Tibial nerve (tissue), 4 donors: ENCODE data around the gene AFF3. TPM values are rescaled to one million over a fixed set of nuclear protein-coding genes. Genes with fewer than 3 reads are reported as not detected.

Experiments
- DNase-seq, 2 donors: peaks; one replicate each; pipeline ENCODE4 v3.0.0-alpha.2; 2019; ENCODE audit warnings: low spot score in 2 of 2
- H3K27ac ChIP-seq, 4 donors: fragments of 200-600 bp; sonication (generic) in 3 of 4; one replicate each; pipeline ENCODE4 v1.5.1; 2017 to 2019; ENCODE audit warnings: mild to moderate bottlenecking in 1 of 4
- H3K27me3 ChIP-seq, 2 donors: fragments of 200-600 bp; sonication (generic) in 1 of 2; one replicate each; pipeline versions ENCODE4 v1.5.1 to v1.6.0; 2017 to 2019
- H3K36me3 ChIP-seq, 3 donors: fragments of 200-600 bp; sonication (generic); one replicate each; pipeline ENCODE4 v1.5.1; 2018 to 2019
- H3K4me1 ChIP-seq, 4 donors: fragments of 200-600 bp; sonication (generic) in 3 of 4; one replicate each; pipeline ENCODE4 v1.5.1; 2017 to 2019
- H3K4me3 ChIP-seq, 4 donors: fragments of 200-600 bp; sonication (generic) in 3 of 4; one replicate each; pipeline ENCODE4 v1.5.1; 2017 to 2019; ENCODE audit warnings: mild to moderate bottlenecking in 1 of 4, moderate library complexity in 1 of 4
- H3K9me3 ChIP-seq, 4 donors: fragments of 200-600 bp; sonication (generic) in 3 of 4; one replicate each; pipeline ENCODE4 v1.5.1; 2017 to 2019
- EP300 ChIP-seq, 2 donors: sonication (generic); formaldehyde crosslinking; IDR thresholded peaks; one replicate each; pipeline ENCODE4 v1.6.1; 2017; ENCODE audit warnings: antibody characterized with exemption in 2 of 2, mild to moderate bottlenecking in 1 of 2
- POLR2A ChIP-seq, 2 donors: fragments of 450-650 bp; IDR thresholded peaks; one replicate each; pipeline ENCODE4 v1.6.1; 2017; ENCODE audit warnings: antibody characterized with exemption in 2 of 2, mild to moderate bottlenecking in 2 of 2, moderate library complexity in 2 of 2
- WGBS, 2 donors: methylation state at CpG; one replicate each; pipeline ENCODE4 v1.1.5; 2018; 5-methylcytosine and 5-hydroxymethylcytosine counted together
- total RNA-seq, 4 donors: library from RNA; depleted of rRNA; stranded (reverse); fragments of >200 nt; gene quantifications; one replicate each; pipeline ENCODE4 v1.1.0, GENCODE V29; 2016
- TF ChIP-seq, protein P1 (sequence below), 5 experiments: fragments of 200-600 bp in 3 of 5; fragments of 450-650 bp in 2 of 5; sonication (generic) in 3 of 5; IDR thresholded peaks; one replicate each; pipeline ENCODE4 v1.5.1; 2016 to 2019; ENCODE audit warnings: antibody characterized with exemption in 5 of 5, mild to moderate bottlenecking in 3 of 5, moderate library complexity in 2 of 5

The AFF3 gene
- total RNA-seq, 4 donors from 2014 or later, result 7.2 to 36.0 (median 21.4) TPM

DNA sequence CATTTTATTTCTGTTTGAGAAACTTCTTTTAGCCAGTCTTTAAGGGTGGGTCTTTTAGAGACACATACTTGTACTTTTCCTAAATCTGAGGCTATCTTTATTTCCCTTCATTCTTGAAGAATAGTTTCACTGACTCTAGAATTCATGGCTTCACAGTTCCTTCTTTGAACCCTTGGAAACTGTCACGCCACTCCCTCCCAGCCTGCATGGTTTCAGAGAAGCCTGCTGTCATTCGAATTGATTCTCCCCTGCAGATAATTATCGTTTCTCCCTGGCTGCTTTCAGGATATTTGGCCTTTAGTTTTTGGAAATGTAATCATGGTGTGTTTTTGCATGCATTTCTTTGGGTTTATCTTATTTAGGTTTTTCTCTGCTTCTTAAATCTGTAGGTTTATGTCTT is 580.6 kb downstream of the AFF3 start:
- no peaks in the 10 kb centered on the region for H3K9me3 ChIP-seq
- H3K4me1 ChIP-seq, result peaks cover 0 to 5% (median 0%) of the 10 kb centered on the region in 4 donors
- no peak overlapping the region for H3K27ac ChIP-seq
- no peak overlapping the region for H3K4me3 ChIP-seq
- no peak for DNase-seq
- TF ChIP-seq EP300 (IDR thresholded peaks at IDR 0.05) (no peak), POLR2A (IDR thresholded peaks at IDR 0.05) (no peak)
- TF ChIP-seq, protein P1, sequence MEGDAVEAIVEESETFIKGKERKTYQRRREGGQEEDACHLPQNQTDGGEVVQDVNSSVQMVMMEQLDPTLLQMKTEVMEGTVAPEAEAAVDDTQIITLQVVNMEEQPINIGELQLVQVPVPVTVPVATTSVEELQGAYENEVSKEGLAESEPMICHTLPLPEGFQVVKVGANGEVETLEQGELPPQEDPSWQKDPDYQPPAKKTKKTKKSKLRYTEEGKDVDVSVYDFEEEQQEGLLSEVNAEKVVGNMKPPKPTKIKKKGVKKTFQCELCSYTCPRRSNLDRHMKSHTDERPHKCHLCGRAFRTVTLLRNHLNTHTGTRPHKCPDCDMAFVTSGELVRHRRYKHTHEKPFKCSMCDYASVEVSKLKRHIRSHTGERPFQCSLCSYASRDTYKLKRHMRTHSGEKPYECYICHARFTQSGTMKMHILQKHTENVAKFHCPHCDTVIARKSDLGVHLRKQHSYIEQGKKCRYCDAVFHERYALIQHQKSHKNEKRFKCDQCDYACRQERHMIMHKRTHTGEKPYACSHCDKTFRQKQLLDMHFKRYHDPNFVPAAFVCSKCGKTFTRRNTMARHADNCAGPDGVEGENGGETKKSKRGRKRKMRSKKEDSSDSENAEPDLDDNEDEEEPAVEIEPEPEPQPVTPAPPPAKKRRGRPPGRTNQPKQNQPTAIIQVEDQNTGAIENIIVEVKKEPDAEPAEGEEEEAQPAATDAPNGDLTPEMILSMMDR (IDR thresholded peaks at IDR 0.05), result no peak
- 69 to 78% methylated on average over 3 of the region's 3 CpGs for WGBS, 2 donors
- H3K36me3 ChIP-seq, result no peaks in the 10 kb centered on the region
- H3K27me3 ChIP-seq, result no peaks in the 10 kb centered on the region

DNA sequence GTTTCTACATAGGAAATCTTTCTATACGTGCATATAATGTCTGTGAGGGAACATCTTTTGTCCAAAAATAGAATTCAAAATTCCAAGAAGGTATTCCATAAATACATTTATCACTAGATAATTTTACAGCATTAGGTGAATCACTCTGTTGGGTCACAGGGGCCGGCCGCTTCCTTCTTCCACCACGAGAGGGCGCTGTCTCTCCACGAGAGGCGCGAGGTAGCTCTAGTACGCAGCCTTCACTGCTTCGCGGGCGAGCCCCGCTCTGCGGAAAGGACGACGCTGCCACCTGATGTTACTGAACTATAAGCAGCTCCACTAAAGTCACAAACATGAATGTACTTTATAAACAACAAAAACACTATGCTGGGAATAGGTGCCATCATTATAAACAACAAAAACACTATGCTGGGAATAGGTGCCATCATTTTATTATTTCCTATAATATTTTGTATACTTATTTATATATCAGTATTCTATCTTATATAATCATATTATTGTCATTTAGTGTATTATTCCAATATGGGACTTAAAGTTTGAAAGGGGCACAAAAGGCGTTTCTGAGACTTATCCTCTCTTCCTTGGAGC is 583.2 kb downstream of the AFF3 start:
- Histone ChIP-seq H3K9me3 (no peaks in the 10 kb centered on the region), H3K4me3 (no peak overlapping the region), H3K36me3 (peaks cover 0 to 4% (median 0%) of the 10 kb centered on the region in 3 donors), H3K27ac (no peak overlapping the region), H3K27me3 (no peaks in the 10 kb centered on the region), H3K4me1 (peaks cover 0 to 5% (median 0%) of the 10 kb centered on the region in 4 donors)
- peak; percentile 85 to 97 for DNase-seq
- WGBS, 2 donors, result 4 to 5% methylated on average over 17 of the region's 17 CpGs
- TF ChIP-seq POLR2A (IDR thresholded peaks at IDR 0.05), result no peak
- TF ChIP-seq, protein P1 (IDR thresholded peaks at IDR 0.05), result peak; percentile 91 to 99 (median 94)
- TF ChIP-seq EP300 (IDR thresholded peaks at IDR 0.05), result no peak

DNA sequence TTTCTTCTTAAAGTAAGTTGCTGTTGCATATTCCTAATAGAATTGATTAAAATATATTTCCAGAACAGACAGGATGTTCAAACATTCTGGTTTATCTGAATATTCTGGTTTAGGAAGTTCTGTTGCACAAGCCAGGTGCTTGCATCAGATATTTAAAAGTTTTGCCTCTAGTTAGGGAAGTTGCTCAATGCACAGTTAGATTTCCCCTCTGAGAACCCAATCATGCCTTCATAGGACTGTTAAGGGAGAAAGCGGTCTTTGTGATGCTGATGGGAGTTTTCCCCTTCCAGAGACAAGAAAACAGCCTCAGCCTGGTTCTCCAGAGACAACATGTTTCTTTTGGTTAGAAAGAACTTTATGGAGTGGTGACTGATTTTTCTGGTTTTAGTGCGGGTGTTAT is 587.0 kb downstream of the AFF3 start:
- Histone ChIP-seq H3K9me3 (no peaks in the 10 kb centered on the region), H3K36me3 (peaks cover 0 to 38% (median 0%) of the 10 kb centered on the region in 3 donors), H3K4me3 (no peak overlapping the region), H3K27ac (no peak overlapping the region), H3K27me3 (no peaks in the 10 kb centered on the region), H3K4me1 (peaks cover 0 to 5% (median 0%) of the 10 kb centered on the region in 4 donors)
- no peak for DNase-seq
- TF ChIP-seq, protein P1 (IDR thresholded peaks at IDR 0.05), result no peak
- no peak for TF ChIP-seq EP300 (IDR thresholded peaks at IDR 0.05)
- TF ChIP-seq POLR2A (IDR thresholded peaks at IDR 0.05), result no peak
- 78 to 79% methylated on average over 2 of the region's 2 CpGs for WGBS, 2 donors

DNA sequence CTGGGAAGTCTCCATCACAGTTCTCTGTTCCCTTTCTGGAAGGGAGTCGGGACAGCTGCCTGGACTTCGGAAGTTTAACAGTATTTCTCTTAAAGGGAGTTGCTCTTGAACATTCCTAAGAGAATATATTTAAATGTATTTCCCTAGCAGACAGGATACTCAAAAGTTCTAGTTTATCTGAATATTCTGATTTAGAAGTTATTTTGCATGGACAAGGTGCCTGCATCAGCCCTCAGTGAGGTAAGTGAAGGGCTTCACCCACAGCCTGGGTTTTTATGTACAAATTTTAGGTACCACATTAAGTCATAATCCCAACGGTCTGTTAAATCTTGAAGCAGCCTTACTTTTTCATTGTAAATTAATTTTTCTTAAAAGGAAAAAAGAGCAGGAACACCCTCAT is 587.5 kb downstream of the AFF3 start:
- no peak for DNase-seq
- Histone ChIP-seq H3K4me1 (peaks cover 0 to 5% (median 0%) of the 10 kb centered on the region in 4 donors), H3K4me3 (no peak overlapping the region), H3K27ac (no peak overlapping the region), H3K36me3 (peaks cover 0 to 41% (median 0%) of the 10 kb centered on the region in 3 donors), H3K9me3 (no peaks in the 10 kb centered on the region), H3K27me3 (no peaks in the 10 kb centered on the region)
- WGBS, 2 donors, result 75 to 80% methylated on average over 3 of the region's 3 CpGs
- TF ChIP-seq EP300 (IDR thresholded peaks at IDR 0.05) (no peak), POLR2A (IDR thresholded peaks at IDR 0.05) (no peak)
- TF ChIP-seq, protein P1 (IDR thresholded peaks at IDR 0.05), result no peak

DNA sequence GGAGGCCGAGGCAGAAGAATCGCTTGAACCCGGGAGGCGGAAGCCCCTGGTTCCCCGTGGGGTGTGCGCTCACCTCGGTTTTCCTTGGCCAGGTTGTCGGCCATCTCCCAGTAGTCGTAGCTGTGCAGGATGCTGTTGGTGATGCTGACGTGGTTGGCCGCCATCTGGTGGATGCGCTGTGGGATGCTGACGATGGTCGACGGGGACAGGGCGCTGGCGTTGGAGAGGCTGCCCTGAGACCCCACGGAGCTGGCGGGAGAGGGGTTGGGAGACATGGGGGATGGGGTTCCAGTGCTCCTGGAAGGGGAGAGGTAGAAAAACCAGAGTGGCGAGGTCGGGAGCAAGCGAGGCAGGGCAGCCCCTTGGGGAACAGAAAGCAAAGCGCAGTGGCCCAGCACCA is 588.2 kb downstream of the AFF3 start:
- H3K9me3 ChIP-seq, result no peaks in the 10 kb centered on the region
- no peaks in the 10 kb centered on the region for H3K27me3 ChIP-seq
- DNase-seq, result no peak
- H3K4me3 ChIP-seq, result no peak overlapping the region
- peaks cover 0 to 44% (median 0%) of the 10 kb centered on the region in 3 donors for H3K36me3 ChIP-seq
- no peak overlapping the region for H3K27ac ChIP-seq
- TF ChIP-seq, protein P1 (IDR thresholded peaks at IDR 0.05), result no peak
- no peak for TF ChIP-seq POLR2A (IDR thresholded peaks at IDR 0.05)
- TF ChIP-seq EP300 (IDR thresholded peaks at IDR 0.05), result no peak
- peaks cover 0 to 2% (median 0%) of the 10 kb centered on the region in 4 donors for H3K4me1 ChIP-seq
- WGBS, 2 donors, result 68 to 82% methylated on average over 23 of the region's 23 CpGs
